HG03439 (cell line): Measurements from ENCODE around the gene DCTN4.

Experiments used
- ATAC-seq: cut with Tn5 transposase; IDR thresholded peaks from one replicate; pipeline ENCODE4 v1.9.1; 2021; ENCODE audit warnings: mild to moderate bottlenecking, moderate library complexity; ENCODE audit not compliant: unreplicated experiment

DCTN4 gene

DNA sequence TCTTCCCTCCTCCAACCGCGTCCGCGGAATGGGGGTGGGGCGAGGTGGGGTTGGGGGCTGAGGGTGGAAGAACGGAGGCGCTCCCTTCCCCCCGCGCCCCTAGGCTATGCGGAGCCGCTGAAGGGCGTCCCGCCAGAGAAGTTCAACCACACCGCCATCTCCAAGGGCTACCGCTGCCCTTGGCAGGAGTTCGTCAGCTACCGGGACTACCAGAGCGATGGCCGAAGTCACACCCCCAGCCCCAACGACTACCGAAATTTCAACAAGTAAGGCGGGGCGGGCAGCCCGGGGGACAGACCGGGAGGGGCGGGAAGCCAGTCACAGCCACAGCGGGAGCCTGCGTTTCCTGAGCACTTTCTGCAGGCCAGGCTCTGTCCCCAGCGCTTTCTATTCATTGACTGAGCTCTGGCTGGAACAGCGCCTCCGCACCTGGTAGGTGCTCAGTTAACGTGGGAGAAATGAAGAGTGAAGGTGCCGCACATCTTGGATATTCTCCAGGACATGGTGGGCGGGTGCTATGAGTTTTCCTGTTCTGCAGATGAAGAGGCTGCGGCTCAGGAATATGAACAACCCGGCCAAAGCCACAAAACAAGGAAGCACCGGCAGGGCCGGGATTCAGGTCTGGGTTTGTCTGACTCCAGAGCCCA is 86.5 kb downstream of the DCTN4 start:
- ATAC-seq = no peak

DNA sequence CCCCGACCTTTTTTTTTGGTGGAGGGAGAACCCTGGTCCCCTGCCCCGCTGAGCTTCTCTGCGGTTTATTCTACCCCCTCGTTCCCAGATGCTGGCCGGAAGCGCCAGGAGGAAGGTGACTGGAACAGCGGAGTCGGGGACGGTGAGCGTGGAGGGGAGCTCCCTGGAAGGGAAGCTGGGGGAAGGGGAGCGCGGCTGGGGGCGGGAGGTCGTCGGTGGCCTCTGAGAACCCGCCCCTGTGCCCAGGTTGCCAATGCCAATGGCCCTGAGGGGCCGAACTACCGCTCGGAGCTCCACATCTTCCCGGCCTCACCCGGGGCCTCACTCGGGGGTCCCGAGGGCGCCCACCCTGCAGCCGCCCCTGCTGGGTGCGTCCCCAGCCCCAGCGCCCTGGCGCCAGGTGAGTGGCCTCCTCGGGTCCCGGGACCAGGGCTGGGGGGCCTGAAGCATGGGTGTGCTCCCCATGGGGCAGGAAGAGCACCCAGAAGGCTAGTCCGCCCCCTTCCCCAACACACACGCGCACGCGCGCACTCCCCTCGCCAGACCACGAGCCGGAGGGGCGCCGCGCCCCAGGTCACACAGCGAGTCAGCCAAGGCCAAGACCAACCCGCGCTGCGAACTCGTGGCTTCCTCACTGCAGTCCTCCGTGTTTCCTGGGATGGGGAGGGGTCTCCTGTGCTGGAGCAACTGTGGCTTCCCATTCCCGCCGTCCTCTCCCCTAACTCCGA is 87.1 kb downstream of the DCTN4 start:
- no peak for ATAC-seq

DNA sequence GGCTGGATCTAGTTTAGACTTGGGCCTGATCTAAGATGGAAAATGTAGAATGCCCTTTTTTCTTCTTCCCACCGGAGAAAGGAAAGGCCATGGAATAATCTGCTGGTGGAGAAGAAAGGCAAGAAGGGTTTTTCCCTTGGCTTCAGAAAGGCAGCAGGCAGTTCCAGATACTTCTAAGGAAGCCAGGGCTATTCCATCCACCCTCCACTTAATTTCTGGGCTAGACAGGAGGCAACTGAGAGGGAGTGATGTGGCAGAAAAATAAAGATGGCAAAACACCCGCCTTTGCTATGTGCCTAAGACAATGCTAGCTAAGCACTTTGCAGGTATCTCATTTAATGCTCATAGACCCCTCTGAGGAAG is 87.9 kb downstream of the DCTN4 start:
- no peak for ATAC-seq

DNA sequence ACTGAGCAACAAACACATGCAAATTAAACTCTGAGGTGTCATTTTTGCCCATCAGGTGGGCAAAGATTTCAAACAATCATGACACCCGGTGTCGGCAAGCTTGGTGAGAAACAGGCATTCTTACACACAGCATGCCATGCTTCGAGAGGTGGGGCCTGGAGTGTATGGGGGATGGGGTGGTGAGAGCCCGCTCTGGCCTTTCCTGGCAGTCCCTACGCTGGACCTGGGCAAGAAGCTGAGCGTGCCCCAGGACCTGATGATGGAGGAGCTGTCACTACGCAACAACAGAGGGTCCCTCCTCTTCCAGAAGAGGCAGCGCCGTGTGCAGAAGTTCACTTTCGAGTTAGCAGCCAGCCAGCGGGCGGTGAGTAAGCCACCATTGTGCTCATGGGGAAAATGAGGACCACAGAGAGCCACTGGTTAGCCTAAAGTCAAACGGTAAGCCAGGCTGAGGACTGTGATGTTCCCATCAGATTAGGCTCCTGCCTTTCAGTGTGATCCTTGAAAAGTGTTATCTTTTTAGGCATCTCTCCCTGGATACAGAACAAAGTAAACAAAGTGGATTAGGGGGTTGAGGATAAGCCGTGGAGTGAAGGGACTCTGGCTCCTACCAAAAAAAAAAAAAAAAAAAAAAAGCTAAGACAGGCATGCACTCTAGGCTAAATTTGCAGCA is 88.4 kb downstream of the DCTN4 start:
- ATAC-seq = no peak

DNA sequence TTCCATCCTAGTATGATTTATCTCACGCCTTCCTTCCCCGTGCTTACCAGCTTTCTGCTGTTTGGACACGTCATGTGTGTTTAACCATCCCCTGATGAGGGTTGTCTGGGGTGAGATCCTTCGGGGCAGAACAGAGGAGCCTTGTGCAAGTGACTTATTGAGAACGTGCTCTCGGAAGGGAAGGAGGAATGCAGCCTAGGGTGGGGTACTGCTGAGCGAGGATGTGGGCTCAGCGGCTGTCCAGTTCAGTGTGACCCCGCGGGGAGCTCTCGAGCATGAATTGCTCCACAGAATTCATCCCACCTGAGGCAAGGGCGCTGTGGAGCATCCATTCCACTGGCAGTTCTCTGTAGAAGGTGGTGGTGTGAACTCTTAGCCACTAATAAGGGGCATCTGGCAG is 93.8 kb downstream of the DCTN4 start:
- no peak for ATAC-seq

DNA sequence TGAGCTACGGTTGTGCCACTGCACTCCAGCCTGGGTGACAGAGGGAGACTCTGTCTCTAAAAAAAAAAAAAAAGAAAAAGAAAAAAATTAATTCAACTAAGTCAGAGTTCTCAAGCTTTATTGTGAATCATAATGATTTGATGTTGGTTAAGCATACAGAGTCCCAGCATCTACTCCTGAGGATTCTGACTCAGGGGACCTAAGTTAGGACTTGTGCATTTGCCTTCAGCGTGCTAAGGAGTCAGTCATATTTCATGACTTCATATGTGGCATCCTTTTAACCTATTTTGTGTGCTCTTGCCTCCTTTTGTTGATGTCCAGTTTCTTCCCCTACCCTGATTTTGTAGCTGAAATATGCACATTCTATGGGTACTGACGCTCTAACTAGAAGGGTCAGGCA is 94.9 kb downstream of the DCTN4 start:
- no peak for ATAC-seq

DNA sequence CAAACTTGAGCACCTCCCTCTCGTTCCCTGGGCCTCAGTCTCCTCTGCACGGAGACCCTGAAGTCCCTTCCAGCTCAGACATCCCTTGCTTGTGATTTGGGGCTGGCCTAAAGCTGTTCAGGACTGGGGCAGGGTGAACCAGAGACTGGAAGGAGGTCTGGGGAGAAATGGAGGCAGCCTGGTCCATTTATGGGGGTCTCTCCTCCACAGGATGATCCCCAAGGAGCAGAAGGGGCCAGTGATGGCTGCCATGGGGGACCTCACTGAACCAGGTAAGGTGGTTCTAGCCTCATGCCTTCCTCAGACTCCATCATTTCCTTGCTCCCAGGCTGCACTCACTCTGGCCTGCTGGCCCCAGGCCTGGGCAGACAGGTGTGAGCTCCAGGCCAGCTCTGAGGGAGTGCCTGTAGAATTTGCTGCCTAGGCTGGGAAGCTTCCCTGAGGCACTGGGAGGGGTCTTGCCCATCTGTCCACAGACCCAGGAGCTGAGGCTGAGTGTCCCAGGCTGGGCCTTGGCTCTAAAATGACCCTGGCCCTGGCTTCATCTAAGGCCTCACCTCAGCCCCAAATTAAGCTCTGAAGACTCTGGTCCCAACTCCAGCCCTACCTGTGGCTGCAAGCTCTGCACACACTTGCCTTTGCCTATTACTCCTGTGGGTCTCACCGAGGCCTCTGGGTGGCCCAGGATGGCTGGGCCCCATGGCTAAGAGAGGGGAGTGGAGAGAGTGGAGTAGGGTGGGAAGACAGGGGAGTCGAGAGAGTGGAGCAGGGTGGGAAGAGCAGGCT is 95.9 kb downstream of the DCTN4 start:
- ATAC-seq = no peak

DNA sequence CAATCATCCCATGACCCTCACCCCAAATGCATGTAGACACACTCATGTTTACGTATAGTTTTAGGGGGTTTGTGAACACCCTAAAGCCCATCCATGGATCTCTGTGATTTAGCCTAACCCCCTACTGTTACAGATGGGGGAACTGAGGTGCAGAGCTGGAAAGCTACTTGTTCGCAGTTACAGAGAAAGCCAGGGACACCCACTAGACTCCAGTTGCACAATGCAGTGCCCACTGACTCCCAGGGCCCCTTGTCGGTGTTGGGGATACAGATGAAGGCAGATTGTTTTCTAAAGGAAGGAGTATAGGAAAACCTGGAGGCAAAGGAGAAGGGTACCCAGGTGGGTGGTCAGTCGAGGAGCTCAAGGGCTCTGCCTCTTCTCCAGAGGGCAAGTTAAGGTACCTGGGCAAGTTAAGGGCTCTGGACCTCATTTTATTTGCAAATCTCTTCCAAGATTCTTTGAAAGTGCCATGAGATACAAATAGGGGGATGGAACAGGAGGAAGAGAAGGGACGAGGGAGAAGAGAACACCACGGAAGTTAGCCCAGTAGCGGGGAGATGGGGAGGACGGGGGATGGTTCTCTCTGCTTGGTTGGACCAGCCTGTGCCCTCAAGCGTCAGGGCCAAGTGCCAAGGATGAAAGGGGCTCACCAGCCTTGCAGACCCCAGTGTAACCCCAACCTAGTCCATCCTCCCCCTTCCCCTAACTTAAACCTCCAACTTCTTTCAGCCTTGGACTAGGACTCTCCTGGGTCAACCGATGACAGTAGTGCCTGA is 96.8 kb downstream of the DCTN4 start:
- no peak for ATAC-seq

DNA sequence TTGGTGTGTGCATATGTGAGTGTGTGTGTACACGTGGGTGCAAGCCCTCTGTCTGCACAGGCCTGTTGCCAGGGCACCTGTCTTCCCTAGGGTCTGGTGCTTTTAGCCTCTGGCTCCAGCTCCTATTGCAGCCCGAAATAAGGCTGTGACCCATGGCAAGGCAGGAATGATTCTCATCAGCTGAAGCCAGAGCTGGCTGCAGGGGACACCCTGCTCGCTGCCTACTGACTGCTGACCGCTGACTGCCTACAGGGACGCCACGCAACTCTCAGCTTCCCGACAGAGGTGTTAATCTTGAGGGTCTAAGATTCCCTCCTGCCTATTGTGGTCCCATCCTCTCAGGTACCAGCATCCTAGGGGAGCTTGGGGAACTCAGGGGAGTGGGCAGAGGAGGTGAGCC is 97.7 kb downstream of the DCTN4 start, which contains the start of gene MYOZ3:
Gene MYOZ3 (plus strand): TSS at position 166 of the 400 bp plus-strand sequence. CDS start 1,691 bp downstream, outside the sequence.
- ATAC-seq = no peak

DNA sequence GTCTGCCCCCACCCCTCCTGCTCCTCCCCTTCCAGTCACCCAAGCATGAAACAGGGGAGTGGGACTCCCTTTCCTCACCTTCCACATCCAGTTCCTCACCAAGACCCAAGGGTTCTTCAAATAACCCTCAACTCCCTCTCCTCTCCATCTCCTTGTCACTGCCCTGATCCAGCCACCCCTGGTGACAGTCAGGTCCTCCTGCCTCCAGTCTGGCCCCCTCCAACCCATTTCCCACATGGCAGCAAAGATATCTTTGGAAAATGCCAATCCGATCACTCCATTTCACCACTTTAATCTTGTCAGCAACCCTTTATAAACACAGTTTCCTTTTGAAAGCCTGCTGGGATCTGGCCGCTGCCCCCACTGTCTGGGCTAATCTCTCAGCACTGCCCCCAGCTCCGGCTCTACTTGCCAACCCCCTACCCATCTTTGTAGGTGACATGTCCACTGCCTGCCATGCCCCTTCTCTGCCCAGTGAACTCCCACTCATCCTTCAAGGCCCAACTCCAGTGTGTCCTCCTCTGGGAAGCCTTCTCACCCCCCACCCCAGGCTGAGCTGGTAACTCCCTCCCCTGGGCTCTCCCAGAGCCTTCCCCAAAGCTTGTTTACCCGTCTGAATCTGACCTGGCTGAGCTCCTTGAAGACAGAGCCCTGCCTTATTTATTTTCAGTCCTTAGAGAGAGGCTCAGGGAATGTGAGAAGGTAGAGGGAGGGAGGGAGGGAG is 98.5 kb downstream of the DCTN4 start:
- no peak for ATAC-seq

DNA sequence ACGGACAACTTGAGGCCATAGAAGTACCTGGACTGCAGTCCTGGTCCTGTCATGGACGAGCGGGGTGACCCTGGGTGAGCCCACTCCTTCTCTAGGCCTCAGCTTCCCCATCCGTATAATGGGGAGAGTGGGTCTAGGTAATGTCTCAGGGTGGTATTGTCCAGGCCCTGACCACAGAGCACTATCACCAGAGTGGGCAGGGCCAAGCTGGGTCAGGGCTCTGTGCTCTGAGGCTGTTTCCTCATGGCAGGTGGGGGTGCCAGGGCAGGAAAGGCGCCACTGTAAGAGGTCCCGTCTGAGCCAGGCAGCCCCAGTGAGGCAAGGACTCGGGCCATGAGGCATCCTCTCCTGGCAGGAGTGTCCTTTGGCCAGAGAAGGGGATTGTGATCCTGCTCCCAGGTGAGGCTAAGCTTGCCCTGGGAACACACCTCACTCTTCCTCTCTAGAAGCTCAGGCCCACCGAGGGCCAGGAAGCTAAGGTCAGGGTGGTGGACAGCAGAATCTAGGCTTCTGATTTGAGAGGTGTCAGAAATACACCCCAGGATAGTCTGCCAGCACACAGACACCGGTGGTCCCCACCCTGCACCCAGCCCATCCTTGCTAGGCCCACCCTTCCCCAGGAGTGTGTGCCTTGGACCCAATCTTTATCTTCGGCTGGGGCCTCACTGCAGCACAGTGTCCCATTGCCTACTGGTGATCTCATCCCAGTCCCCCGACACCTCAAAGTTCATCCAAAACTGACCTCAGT is 99.3 kb downstream of the DCTN4 start:
- no peak for ATAC-seq

DNA sequence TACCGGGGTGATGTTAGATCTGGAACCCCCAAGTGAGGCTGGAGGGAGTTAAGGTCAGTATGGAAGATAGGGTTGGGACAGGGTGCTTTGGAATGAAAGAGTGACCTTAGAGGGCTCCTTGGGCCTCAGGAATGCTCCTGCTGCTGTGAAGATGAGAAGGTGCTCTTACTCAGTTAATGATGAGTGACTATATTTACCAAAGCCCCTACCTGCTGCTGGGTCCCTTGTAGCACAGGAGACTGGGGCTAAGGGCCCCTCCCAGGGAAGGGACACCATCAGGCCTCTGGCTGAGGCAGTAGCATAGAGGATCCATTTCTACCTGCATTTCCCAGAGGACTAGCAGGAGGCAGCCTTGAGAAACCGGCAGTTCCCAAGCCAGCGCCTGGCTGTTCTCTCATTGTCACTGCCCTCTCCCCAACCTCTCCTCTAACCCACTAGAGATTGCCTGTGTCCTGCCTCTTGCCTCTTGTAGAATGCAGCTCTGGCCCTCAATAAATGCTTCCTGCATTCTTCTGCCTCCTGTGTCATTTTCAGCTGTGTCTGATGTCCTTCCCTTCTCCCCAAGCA is 100.0 kb downstream of the DCTN4 start:
- ATAC-seq = no peak
